IPS DF 6.9 (cell line): ENCODE results near the gene DOLPP1.
"Not testable (repeated sequence)": the region's sequence is repeated elsewhere in the genome, so short reads cannot be mapped to it uniquely, and the experiment has no call there.

Experiments
- DNase-seq: peaks from one replicate; pipeline ENCODE4 v3.0.0-alpha.2; 2013; ENCODE audit warnings: low read depth, low spot score
- H3K27ac ChIP-seq: one replicate; pipeline ENCODE4 v1.5.1; 2013; ENCODE audit warnings: low read length, control low read depth
- H3K27me3 ChIP-seq: 2 replicates; pipeline ENCODE4 v1.6.1; 2013; ENCODE audit warnings: mild to moderate bottlenecking, low read length; ENCODE audit not compliant: control insufficient read depth, insufficient read depth
- H3K36me3 ChIP-seq: 2 replicates; pipeline ENCODE4 v1.6.1; 2013; ENCODE audit warnings: low read length; ENCODE audit not compliant: control insufficient read depth, insufficient read depth
- H3K4me1 ChIP-seq: 2 replicates; pipeline ENCODE4 v1.6.1; 2013; ENCODE audit warnings: low read length; ENCODE audit not compliant: control insufficient read depth, insufficient read depth
- H3K4me3 ChIP-seq: 2 replicates; pipeline ENCODE4 v1.5.1; 2013; ENCODE audit warnings: mild to moderate bottlenecking, low read length
- H3K9me3 ChIP-seq: 2 replicates; pipeline ENCODE4 v1.6.1; 2013; ENCODE audit warnings: low read length, inconsistent platforms; ENCODE audit not compliant: control insufficient read depth, insufficient read depth
- WGBS: extraction: QIAGEN DNeasy Blood & Tissue Kit; methylation state at CpG from one replicate; pipeline ENCODE4 v1.1.7; 2013; ENCODE audit warnings: mixed read lengths, missing lambda C conversion rate; ENCODE audit not compliant: insufficient read length, insufficient coverage; 5-methylcytosine and 5-hydroxymethylcytosine counted together

The DOLPP1 gene

GRCh38 chr9:129105857-129106694, 25.2 kb downstream of the DOLPP1 start:
- Histone ChIP-seq H3K4me3 (no peak overlapping the region), H3K9me3 (no peaks in the 10 kb centered on the region), H3K4me1 (no peaks in the 10 kb centered on the region), H3K27me3 (no peaks in the 10 kb centered on the region; the same call in 1 of the 2 replicates), H3K27ac (no peak overlapping the region), H3K36me3 (no peaks in the 10 kb centered on the region)
- DNase-seq: no peak
- no CpG with 5 or more reads among the region's 17 CpGs for WGBS

GRCh38 chr9:129107651-129108050, 26.7 kb downstream of the DOLPP1 start:
- H3K9me3 ChIP-seq: no peaks in the 10 kb centered on the region
- no peaks in the 10 kb centered on the region for H3K36me3 ChIP-seq
- DNase-seq: no peak
- no peaks in the 10 kb centered on the region; the same call in 1 of the 2 replicates for H3K27me3 ChIP-seq
- H3K27ac ChIP-seq: no peak overlapping the region
- H3K4me1 ChIP-seq: no peaks in the 10 kb centered on the region
- no CpG with 5 or more reads among the region's 13 CpGs for WGBS
- H3K4me3 ChIP-seq: no peak overlapping the region

DNA sequence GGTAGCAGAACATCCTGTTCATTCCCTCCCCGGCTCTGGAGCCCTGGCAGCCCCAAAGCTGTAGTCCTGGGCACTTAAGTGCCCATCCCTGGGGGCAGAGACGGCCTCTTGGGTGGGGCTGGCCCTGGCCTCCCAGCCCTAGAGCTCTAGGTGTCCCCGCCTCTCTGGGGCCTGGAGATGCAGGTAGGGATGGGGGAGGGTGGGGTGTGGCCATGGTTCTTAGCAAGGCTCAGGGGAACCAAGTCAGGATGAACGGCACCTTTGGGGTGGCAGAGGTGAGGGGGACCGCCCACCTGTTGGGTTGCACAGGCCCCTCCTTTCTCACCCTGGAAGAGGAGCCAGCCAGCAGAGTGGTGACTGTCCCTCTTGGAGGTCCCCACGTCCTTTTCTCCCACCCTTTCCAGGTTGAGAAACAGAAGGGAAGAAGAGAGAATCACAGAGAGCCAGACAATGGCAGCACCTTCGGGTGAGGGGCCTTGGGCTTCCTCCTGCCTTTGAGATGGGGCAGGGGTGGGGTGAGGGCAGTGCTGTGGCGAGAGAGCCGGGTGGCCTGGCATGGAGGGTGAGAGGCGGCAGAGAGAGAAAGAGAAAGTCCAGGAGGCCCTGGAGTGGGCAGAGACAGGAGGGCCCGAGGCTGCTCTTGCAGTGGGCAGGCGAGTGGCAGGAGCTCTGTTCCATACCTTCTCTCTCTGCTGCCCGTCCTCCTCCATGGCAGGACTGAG, 27.3 kb downstream of the DOLPP1 start:
- Histone ChIP-seq H3K27ac (no peak overlapping the region), H3K4me1 (no peaks in the 10 kb centered on the region), H3K9me3 (no peaks in the 10 kb centered on the region), H3K27me3 (no peaks in the 10 kb centered on the region; the same call in 1 of the 2 replicates), H3K4me3 (no peak overlapping the region), H3K36me3 (no peaks in the 10 kb centered on the region)
- no peak for DNase-seq
- no CpG with 5 or more reads among the region's 13 CpGs for WGBS

DNA sequence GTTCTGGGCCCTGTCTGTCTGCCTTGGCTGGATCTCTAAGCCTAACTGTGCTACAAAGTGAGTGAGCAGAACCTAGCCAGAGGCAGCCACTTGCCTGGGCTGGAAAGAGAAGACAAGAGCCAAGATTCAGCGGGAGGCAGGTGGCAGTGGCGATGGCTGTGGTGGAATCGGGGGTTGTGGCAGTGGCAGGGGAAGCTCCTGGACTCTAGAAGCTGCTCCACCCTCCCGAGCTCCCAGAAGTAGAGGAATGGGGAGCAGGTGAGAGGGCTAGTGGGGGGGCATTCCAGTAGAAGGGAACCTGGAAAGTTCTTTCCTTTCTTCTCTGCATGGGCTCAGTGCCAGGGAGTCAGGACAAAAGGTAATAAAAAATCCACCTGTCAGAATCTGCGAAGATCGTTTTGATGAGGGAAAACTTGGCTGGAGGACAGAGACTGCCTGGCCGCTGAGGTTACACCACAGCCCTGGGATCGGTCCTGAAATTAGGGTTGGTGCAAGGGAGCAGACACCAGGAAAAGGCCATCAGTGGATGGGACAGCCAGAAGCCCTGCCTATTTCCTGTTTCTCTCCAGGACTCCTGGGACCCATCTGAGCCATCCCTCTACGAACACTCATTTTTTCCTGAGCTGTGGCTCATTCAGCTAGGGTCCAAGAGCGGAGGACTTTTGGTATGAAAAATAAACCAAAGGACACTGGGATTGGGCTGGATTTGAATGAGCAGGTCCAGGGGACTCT, 28.1 kb downstream of the DOLPP1 start:
- Histone ChIP-seq H3K4me3 (no peak overlapping the region), H3K36me3 (no peaks in the 10 kb centered on the region), H3K27ac (no peak overlapping the region), H3K4me1 (no peaks in the 10 kb centered on the region), H3K9me3 (no peaks in the 10 kb centered on the region), H3K27me3 (no peaks in the 10 kb centered on the region; the same call in 1 of the 2 replicates)
- no CpG with 5 or more reads among the region's 10 CpGs for WGBS
- no peak for DNase-seq

DNA sequence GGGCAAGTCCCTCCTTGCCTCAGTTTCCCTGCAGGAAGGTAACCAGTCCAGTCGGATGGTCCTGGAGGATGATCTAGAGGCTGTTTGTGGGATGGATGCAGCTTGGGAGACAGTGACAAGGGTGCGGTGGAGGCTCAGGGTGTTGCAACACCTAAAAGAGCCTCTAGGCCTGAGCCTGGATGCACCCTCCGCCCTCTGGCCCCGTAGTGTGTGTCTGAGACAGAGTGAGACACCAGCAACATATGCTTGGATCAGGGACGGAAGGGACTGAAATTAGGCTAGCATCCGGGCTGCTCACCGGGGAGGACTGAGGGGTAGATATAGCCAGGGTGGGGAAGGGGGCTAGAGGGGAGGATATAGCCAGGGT, 28.6 kb downstream of the DOLPP1 start:
- no peaks in the 10 kb centered on the region for H3K36me3 ChIP-seq
- H3K4me1 ChIP-seq: no peaks in the 10 kb centered on the region
- H3K9me3 ChIP-seq: no peaks in the 10 kb centered on the region
- H3K27ac ChIP-seq: no peak overlapping the region
- H3K27me3 ChIP-seq: no peaks in the 10 kb centered on the region; the same call in 1 of the 2 replicates
- no CpG with 5 or more reads among the region's 7 CpGs for WGBS
- H3K4me3 ChIP-seq: no peak overlapping the region
- DNase-seq: no peak

GRCh38 chr9:129109952-129110739, 29.2 kb downstream of the DOLPP1 start:
- Histone ChIP-seq H3K4me3 (peak overlapping the region; percentile 59; the same call in 1 of the 2 replicates), H3K9me3 (no peaks in the 10 kb centered on the region), H3K27me3 (no peaks in the 10 kb centered on the region; the same call in 1 of the 2 replicates), H3K4me1 (no peaks in the 10 kb centered on the region), H3K27ac (no peak overlapping the region), H3K36me3 (no peaks in the 10 kb centered on the region)
- no CpG with 5 or more reads among the region's 64 CpGs for WGBS
- no peak for DNase-seq

DNA sequence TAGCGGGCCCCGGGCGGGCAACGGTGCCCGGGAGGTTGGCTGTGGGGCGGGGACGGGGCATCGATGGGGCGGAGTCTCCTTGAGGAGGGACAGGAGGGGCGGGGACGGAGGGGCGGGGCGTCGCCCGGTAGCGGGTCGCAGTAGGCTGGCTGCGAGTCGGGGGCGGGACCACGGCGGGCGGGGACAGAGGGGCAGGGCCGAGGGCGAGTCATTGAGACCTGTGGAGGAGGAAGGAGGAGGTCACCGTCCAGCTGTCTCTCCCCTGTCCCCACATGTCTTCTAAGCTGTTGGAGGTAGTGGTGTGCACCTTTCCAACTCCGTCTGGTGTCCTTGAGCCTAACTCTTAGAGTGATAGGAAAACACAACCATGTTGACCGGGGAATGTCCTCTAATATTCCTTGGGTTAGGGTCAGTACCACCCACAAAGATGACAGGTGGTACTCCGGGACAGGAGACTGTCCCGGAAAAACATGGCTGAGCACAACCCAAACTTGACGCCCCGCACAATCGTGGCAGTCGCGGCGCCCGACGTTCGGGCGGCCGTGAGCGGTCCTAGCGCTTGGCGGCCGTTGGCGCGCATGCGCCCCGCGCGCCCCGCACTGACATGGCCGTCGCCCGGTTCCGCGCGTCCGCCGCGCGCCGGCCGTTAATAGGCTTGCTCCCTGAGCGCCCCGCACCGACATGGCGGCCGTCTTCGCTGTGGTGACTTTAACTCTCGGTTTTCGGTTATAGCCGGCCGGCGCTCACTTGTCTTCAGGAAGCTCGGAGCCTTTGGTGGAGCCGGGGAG, 30.0 kb downstream of the DOLPP1 start, which contains the start of the genes CRAT and PTPA:
Gene CRAT (minus strand): TSS at position 54 of the 788 bp plus-strand sequence. CDS start 284 bp downstream, outside the sequence.
Gene PTPA (plus strand): TSS at position 676 of the 788 bp plus-strand sequence. CDS start 186 bp downstream, outside the sequence.
- DNase-seq: peak; percentile 66
- WGBS: no CpG with 5 or more reads among the region's 77 CpGs

GRCh38 chr9:129111528-129112151, 30.7 kb downstream of the DOLPP1 start:
- no peaks in the 10 kb centered on the region for H3K36me3 ChIP-seq
- H3K9me3 ChIP-seq: no peaks in the 10 kb centered on the region
- no CpG with 5 or more reads among the region's 37 CpGs for WGBS
- no peaks in the 10 kb centered on the region for H3K4me1 ChIP-seq
- no peak for DNase-seq
- peak overlapping the region; percentile 81 for H3K4me3 ChIP-seq
- H3K27ac ChIP-seq: no peak overlapping the region
- H3K27me3 ChIP-seq: no peaks in the 10 kb centered on the region; the same call in 1 of the 2 replicates

More for the DNA sequence above, 30.0 kb downstream of the DOLPP1 start, which contains the start of the genes CRAT and PTPA:
- Histone ChIP-seq H3K27ac (no peak within 1 kb of the TSS), H3K27me3 (no peaks in the 10 kb centered on the region; the same call in 1 of the 2 replicates), H3K4me1 (no peaks in the 10 kb centered on the region), H3K9me3 (no peaks in the 10 kb centered on the region), H3K36me3 (no peaks in the 10 kb centered on the region), H3K4me3 (peak within 1 kb of the TSS; percentile 81)

GRCh38 chr9:129112526-129112925, 31.6 kb downstream of the DOLPP1 start:
- not testable (repeated sequence) for H3K27ac ChIP-seq, H3K4me1 ChIP-seq, H3K36me3 ChIP-seq, H3K27me3 ChIP-seq, H3K9me3 ChIP-seq, DNase-seq
- WGBS: no CpG with 5 or more reads among the region's 17 CpGs
- peak overlapping the region; percentile 81; the same call in 1 of the 2 replicates for H3K4me3 ChIP-seq
